Neuron (in vitro differentiated cells): ENCODE data around the gene ARHGAP28.

Source experiments
- H2AFZ ChIP-seq: one replicate; pipeline ENCODE4 v1.6.1; 2013; ENCODE audit warnings: low read depth, mild to moderate bottlenecking, inconsistent platforms, low read length, moderate library complexity
- H3K27me3 ChIP-seq: one replicate; pipeline ENCODE4 v1.6.1; 2013; ENCODE audit warnings: low read length; ENCODE audit not compliant: insufficient read depth
- H3K36me3 ChIP-seq: one replicate; pipeline ENCODE4 v1.6.1; 2013; ENCODE audit warnings: low read length; ENCODE audit not compliant: insufficient read depth
- H3K4me1 ChIP-seq: one replicate; pipeline ENCODE4 v1.6.1; 2013; ENCODE audit warnings: low read length; ENCODE audit not compliant: insufficient read depth
- H3K4me3 ChIP-seq: 2 replicates; pipeline ENCODE4 v1.5.1; 2013; ENCODE audit warnings: mild to moderate bottlenecking, low read length, moderate library complexity
- H3K9me3 ChIP-seq: one replicate; pipeline ENCODE4 v1.6.1; 2013; ENCODE audit warnings: low read length

The ARHGAP28 gene

DNA sequence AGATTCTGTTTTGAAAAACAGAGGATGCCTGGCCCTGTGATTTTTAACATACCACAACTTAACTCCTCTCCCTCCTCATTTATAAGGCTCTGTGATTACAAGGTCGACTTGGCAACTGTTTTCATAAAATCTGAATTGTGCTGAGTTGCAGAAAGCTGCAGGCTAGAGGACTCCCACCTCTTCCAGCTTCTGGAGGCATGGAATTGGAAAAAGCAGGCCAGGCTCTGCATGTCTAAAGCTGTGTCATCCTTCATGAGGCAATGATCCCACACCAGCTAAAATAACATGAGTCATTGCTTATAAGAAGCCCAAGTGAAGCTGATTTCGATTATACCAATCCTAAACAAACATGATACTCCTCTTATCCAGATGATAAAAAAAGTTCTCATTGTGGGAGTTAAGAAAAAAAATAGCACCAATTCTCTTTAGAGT is 11.7 kb downstream of the ARHGAP28 start:
- no peak overlapping the region for H3K4me3 ChIP-seq
- H3K9me3 ChIP-seq, result no peaks in the 10 kb centered on the region
- no peak overlapping the region for H2AFZ ChIP-seq
- no peaks in the 10 kb centered on the region for H3K36me3 ChIP-seq
- H3K4me1 ChIP-seq, result peaks cover 25% of the 10 kb centered on the region
- no peaks in the 10 kb centered on the region for H3K27me3 ChIP-seq

DNA sequence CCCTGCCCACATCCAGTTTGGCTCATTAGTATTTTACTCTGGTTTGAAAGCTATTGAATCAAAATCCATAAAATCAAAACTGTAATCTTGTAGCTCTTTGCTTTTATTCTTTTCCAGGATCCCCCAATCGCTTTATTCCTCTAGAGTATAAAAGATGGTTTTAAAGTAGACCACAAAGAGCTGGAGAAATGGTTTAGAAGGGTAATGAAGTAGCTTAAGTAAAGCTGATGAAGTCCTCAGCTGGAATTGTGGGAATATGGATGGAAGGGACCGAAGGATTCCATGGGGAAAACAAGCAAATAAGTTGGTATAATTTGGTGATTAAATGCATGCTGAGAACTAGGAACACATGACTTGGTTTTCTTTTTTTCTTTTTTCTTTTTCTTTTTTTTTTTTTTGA is 12.3 kb downstream of the ARHGAP28 start:
- no peak overlapping the region for H3K4me3 ChIP-seq
- H3K4me1 ChIP-seq, result peaks cover 25% of the 10 kb centered on the region
- no peaks in the 10 kb centered on the region for H3K36me3 ChIP-seq
- H3K9me3 ChIP-seq, result no peaks in the 10 kb centered on the region
- H3K27me3 ChIP-seq, result no peaks in the 10 kb centered on the region
- no peak overlapping the region for H2AFZ ChIP-seq

DNA sequence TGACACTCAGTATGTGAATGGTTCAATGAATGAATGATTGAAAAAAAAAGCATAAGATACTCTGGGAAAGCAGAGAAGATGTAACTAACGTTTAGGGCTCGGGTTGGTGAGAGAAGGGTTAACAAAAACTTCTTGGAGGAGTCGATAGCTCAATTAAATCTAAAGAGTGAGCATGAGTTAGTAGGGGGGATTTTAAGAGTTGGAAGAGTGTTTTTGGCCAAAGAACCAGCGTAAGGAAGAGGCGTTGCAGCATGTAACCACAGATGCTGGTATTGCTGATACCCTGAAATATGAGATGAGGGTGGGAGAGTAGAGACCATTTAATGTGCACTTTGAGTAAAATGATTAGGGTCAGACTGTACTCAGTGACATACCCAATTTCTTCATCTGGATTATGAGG is 14.5 kb downstream of the ARHGAP28 start:
- Histone ChIP-seq H3K4me3 (no peak overlapping the region), H3K4me1 (peaks cover 10% of the 10 kb centered on the region), H3K9me3 (no peaks in the 10 kb centered on the region), H2AFZ (no peak overlapping the region), H3K27me3 (no peaks in the 10 kb centered on the region), H3K36me3 (no peaks in the 10 kb centered on the region)

DNA sequence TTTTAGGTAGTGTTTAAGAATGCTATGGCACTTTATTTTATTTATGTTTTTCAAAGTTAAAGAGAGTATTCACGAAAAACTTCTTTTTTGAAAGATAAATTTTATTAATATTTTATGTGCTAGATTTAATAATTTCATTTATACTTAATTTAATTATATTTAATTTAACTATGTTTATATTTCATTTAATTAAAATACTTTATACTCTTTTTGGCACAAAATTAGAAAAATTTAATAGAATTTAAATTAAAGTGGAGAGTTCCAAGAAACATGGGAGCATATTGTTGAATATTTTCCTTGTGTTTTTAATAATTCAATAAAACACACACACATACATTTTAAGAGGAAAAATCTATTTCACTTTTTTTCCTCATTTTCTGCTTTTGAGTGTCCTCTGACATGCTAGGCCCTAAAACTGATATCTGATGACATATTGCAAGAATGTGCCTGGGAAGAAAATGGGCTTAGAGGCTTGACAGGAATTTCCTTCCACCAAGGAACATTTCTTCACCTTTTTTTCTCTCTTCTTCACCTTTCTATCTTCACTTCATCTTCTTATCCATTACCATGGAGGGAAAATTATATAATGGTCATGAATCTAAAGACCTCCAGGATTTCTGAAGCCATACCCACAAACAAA is 15.4 kb downstream of the ARHGAP28 start:
- no peaks in the 10 kb centered on the region for H3K36me3 ChIP-seq
- H3K27me3 ChIP-seq, result no peaks in the 10 kb centered on the region
- H3K4me3 ChIP-seq, result no peak overlapping the region
- peaks cover 9% of the 10 kb centered on the region for H3K4me1 ChIP-seq
- H3K9me3 ChIP-seq, result no peaks in the 10 kb centered on the region
- H2AFZ ChIP-seq, result no peak overlapping the region

DNA sequence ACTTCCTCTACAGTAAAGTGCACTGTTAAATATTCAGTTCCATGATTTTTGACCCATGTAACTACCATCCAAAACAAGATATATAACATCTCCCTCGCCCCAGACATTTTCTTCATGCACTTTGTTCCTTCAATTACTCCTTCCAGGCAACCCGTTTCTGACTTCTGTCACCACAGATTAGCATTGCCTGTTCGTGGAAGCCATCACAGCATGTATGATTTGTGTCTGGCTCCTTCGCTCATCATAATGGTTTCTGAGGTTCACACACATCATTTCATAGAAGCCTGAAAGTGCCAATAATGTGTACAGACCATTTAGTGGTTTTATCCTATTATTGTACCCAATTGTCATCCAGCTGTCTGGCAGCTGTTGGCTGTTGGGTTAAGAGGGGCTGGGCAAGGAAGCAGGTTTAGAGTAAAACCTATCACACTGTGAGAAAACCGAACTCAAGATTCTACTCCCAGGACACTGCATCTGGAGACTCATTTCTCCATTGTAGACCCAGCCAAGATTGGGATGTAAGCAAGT is 16.1 kb downstream of the ARHGAP28 start:
- H3K36me3 ChIP-seq, result no peaks in the 10 kb centered on the region
- H3K27me3 ChIP-seq, result no peaks in the 10 kb centered on the region
- no peaks in the 10 kb centered on the region for H3K9me3 ChIP-seq
- no peak overlapping the region for H3K4me3 ChIP-seq
- H2AFZ ChIP-seq, result no peak overlapping the region
- peaks cover 9% of the 10 kb centered on the region for H3K4me1 ChIP-seq

- Histone ChIP-seq H3K27me3 (no peaks in the 10 kb centered on the region), H3K4me1 (peaks cover under 1% of the 10 kb centered on the region), H3K9me3 (no peaks in the 10 kb centered on the region), H3K4me3 (no peak overlapping the region), H3K36me3 (no peaks in the 10 kb centered on the region), H2AFZ (no peak overlapping the region)
Observed at GRCh38 chr18:6746386-6746960, 17.0 kb downstream of the ARHGAP28 start.

DNA sequence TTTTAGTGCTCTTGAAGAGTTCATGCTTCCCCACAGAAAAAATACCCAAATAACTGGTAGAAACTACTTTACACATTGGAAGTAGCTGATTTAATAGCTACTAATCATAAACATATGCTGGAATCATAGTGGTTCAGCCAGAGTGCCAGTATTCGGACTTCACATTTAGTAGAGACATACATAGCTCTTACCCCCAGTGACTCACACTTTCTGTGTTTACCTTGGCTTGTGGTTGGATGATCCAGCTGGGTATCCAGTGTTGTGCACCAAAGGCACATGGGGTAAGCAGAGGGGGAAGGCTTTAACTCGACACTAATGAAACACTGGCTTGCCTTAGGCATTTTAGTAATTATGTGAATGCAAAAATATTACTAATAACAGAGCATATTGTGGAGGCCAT is 18.1 kb downstream of the ARHGAP28 start:
- Histone ChIP-seq H3K27me3 (no peaks in the 10 kb centered on the region), H3K9me3 (no peaks in the 10 kb centered on the region), H3K4me3 (no peak overlapping the region), H2AFZ (no peak overlapping the region), H3K4me1 (peaks cover 11% of the 10 kb centered on the region), H3K36me3 (no peaks in the 10 kb centered on the region)

DNA sequence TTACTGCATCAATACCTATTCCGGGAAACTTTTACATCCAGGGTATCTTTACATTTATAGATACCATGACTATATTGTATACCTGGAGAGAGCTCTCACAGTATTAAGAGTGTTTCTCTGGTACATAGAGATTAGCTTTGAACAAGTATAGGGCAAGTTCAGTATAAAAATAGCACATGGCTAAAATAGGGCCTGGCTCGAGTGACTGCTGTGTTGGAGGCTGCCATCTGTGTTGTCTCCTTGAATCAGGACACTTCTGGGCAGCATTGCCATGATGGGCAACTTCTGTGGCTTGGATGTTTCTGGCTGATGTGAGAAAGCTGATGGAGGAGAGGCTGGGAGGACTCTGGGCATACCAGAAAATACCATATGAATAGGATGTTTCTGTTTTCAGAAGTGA is 18.7 kb downstream of the ARHGAP28 start:
- Histone ChIP-seq H3K4me1 (peaks cover 12% of the 10 kb centered on the region), H2AFZ (no peak overlapping the region), H3K4me3 (no peak overlapping the region), H3K36me3 (no peaks in the 10 kb centered on the region), H3K9me3 (no peaks in the 10 kb centered on the region), H3K27me3 (no peaks in the 10 kb centered on the region)

DNA sequence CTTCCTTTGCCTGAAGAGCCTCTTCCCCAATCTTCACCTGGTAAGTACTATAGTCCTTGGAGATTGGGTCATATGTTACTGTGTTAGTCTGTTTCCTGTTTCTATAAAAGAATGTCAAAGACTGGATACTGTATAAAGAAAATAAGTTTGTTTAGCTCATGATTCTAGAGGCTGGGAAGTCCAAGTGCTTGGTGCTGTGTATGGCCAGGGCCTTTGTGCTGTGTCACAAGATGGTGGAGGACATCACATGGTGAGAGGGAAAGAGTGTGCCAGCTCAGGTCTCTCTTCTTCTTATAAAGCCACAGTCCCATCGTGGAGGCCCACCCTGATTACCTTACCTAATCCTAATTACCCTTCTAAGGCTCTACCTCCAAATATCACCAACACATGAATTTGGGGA is 20.9 kb downstream of the ARHGAP28 start:
- no peaks in the 10 kb centered on the region for H3K27me3 ChIP-seq
- H2AFZ ChIP-seq, result no peak overlapping the region
- peaks cover 14% of the 10 kb centered on the region for H3K4me1 ChIP-seq
- H3K9me3 ChIP-seq, result no peaks in the 10 kb centered on the region
- H3K4me3 ChIP-seq, result no peak overlapping the region
- no peaks in the 10 kb centered on the region for H3K36me3 ChIP-seq

GRCh38 chr18:6751222-6751621 is 21.7 kb downstream of the ARHGAP28 start:
- Histone ChIP-seq H3K4me1 (peaks cover 14% of the 10 kb centered on the region), H3K4me3 (no peak overlapping the region), H3K27me3 (no peaks in the 10 kb centered on the region), H2AFZ (no peak overlapping the region), H3K36me3 (no peaks in the 10 kb centered on the region), H3K9me3 (no peaks in the 10 kb centered on the region)

DNA sequence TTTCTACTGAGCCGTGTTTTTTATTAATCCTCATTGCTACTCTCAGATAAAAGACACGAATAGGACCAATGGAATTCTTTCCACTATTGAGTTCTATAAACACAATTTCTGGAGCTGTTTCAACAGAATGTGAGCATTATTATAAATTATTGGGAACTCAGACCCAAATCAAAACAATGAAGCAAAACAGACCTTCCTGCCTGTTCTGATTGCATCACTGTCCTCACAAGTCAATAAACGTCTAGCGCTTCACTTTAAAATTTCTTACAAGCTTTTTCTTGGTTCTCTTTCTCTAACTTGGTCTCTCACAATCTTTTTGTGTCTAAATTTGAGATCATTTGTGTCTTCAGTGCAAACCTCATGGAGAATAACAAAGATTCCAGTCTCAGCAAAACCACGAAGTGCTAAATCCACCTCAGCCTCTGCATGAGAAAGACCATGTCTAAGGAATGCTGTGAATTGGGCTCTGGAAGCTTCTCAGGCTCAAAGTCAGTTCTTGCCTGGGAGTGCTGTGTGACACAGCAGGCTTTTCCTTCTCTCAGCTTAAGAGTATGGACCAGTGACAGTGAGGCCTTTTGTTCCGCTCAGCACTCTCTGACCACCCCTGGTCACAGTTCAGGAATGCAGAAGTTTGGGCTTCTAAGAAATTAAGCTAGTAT is 22.8 kb downstream of the ARHGAP28 start:
- H2AFZ ChIP-seq, result no peak overlapping the region
- H3K9me3 ChIP-seq, result no peaks in the 10 kb centered on the region
- no peak overlapping the region for H3K4me3 ChIP-seq

GRCh38 chr18:6755107-6755506 is 25.6 kb downstream of the ARHGAP28 start:
- Histone ChIP-seq H3K4me1 (peaks cover 14% of the 10 kb centered on the region), H2AFZ (no peak overlapping the region), H3K36me3 (no peaks in the 10 kb centered on the region), H3K27me3 (no peaks in the 10 kb centered on the region), H3K4me3 (no peak overlapping the region), H3K9me3 (no peaks in the 10 kb centered on the region)

More for the DNA sequence above, 22.8 kb downstream of the ARHGAP28 start:
- Histone ChIP-seq H3K36me3 (no peaks in the 10 kb centered on the region), H3K27me3 (no peaks in the 10 kb centered on the region), H3K4me1 (peaks cover 14% of the 10 kb centered on the region)

GRCh38 chr18:6757931-6758330 is 28.4 kb downstream of the ARHGAP28 start:
- H3K9me3 ChIP-seq, result no peaks in the 10 kb centered on the region

More at GRCh38 chr18:6757931-6758330, 28.4 kb downstream of the ARHGAP28 start:
- no peak overlapping the region for H3K4me3 ChIP-seq
- no peak overlapping the region for H2AFZ ChIP-seq
- H3K36me3 ChIP-seq, result no peaks in the 10 kb centered on the region
- H3K4me1 ChIP-seq, result peaks cover 2% of the 10 kb centered on the region
- H3K27me3 ChIP-seq, result no peaks in the 10 kb centered on the region
